Measurements from ENCODE around the gene CDK6. TPM values are rescaled to one million over a fixed set of nuclear protein-coding genes. Genes with fewer than 3 reads are reported as not detected.

CDK6 gene
- polyA plus RNA-seq, 1 donor (not counting 4 experiments of a cell fraction or from before 2014, with no cell fraction given): 53.5 TPM

DNA sequence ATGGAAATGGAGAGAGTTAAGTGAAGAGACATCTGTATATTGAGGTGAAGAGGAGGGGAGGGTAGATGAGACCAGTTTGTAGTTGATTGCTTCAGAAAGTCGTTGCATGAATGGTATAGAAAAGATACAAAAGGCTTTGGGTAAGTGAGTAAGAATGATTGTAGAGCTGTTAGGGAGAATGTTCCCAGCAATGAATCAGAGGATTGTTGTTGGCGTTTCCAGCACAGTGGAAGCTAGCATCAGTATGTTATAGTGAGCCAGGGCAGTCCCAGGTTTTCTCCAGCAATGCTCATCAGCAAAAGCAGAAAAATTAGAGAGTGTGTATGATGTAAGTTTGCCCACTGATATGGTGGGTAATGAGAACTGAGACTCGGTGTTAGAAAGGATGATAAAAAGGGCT is 15.4 kb upstream of the CDK6 start:
- DNase-seq (ENCODE audit: low read depth, low spot score): no peak
- H3K27ac ChIP-seq (ENCODE audit: control insufficient read depth, insufficient read depth, low read length): no peak overlapping the region

DNA sequence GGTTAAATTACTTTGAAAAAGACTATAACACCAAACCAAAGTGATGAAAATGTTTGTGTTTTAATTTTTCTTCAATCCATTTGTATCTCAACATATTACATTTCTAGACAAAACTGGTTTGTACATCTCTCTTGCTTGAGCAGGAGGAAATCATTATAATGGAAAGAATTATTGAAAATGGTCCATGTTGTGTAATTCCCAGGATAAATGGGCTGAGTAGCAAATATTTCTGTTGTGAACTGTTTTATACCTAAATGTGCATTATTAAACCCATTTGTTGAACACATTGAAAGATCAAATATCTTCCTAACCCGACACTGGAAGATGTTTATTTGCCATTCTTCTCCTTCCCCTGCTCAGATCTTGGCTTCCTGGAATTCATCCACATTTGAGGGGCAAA is 14.1 kb upstream of the CDK6 start:
- Histone ChIP-seq H3K9ac (ENCODE audit: control insufficient read depth, extremely low read depth, insufficient read depth, low read length) (no peak overlapping the region), H3K36me3 (ENCODE audit: control insufficient read depth in 2 of 2, extremely low read depth in 1 of 2, insufficient read depth in 2 of 2, low read length in 2 of 2) (no peaks in the 10 kb centered on the region), H3K9me1 (ENCODE audit: control insufficient read depth, extremely low read depth, insufficient read depth, low read length) (no peaks in the 10 kb centered on the region), H2AFZ (ENCODE audit: control insufficient read depth, low read length) (no peak overlapping the region), H3K9me3 (ENCODE audit: control insufficient read depth, low read depth, low read length) (no peaks in the 10 kb centered on the region), H3K4me3 (ENCODE audit: control insufficient read depth in 2 of 3, extremely low read depth in 1 of 3, insufficient read depth in 2 of 3, low read depth in 1 of 3, low read length in 3 of 3) (no peak overlapping the region), H4K20me1 (ENCODE audit: control insufficient read depth, extremely low read depth, insufficient read depth, low read length) (no peaks in the 10 kb centered on the region), H3K4me1 (ENCODE audit: control insufficient read depth, extremely low read depth, insufficient read depth, low read length) (no peaks in the 10 kb centered on the region), H3K27me3 (ENCODE audit: control insufficient read depth, extremely low read depth, insufficient read depth, low read length) (no peaks in the 10 kb centered on the region), H3K4me2 (ENCODE audit: control insufficient read depth, extremely low read depth, insufficient read depth, low read depth, low read length) (no peak overlapping the region), H3K27ac (ENCODE audit: control insufficient read depth, insufficient read depth, low read length) (no peak overlapping the region), H3K79me2 (ENCODE audit: control insufficient read depth, insufficient read depth, low read length) (no peaks in the 10 kb centered on the region)
- no peak for TF ChIP-seq EZH2 (IDR thresholded peaks at IDR 0.05; ENCODE audit: low read length)
- TF ChIP-seq, protein P1, sequence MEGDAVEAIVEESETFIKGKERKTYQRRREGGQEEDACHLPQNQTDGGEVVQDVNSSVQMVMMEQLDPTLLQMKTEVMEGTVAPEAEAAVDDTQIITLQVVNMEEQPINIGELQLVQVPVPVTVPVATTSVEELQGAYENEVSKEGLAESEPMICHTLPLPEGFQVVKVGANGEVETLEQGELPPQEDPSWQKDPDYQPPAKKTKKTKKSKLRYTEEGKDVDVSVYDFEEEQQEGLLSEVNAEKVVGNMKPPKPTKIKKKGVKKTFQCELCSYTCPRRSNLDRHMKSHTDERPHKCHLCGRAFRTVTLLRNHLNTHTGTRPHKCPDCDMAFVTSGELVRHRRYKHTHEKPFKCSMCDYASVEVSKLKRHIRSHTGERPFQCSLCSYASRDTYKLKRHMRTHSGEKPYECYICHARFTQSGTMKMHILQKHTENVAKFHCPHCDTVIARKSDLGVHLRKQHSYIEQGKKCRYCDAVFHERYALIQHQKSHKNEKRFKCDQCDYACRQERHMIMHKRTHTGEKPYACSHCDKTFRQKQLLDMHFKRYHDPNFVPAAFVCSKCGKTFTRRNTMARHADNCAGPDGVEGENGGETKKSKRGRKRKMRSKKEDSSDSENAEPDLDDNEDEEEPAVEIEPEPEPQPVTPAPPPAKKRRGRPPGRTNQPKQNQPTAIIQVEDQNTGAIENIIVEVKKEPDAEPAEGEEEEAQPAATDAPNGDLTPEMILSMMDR (optimal IDR thresholded peaks at IDR 0.05 in 1 of 3, IDR thresholded peaks at IDR 0.05 in 1 of 3, conservative IDR thresholded peaks at IDR 0.05 in 1 of 3; ENCODE audit: extremely low read depth in 1 of 3, insufficient read depth in 2 of 3, low read length in 3 of 3): no peak
- dilution Hi-C loops (cut with MboI; ENCODE audit: extremely low pct_ligation_motif_present, low sequenced_read_pairs): no loop called here
- FAIRE-seq: no peak
- DNase-seq (ENCODE audit: low read depth, low spot score): no peak

More for the DNA sequence above, 15.4 kb upstream of the CDK6 start:
- Histone ChIP-seq H4K20me1 (ENCODE audit: control insufficient read depth, extremely low read depth, insufficient read depth, low read length) (no peaks in the 10 kb centered on the region), H3K9me3 (ENCODE audit: control insufficient read depth, low read depth, low read length) (no peaks in the 10 kb centered on the region), H3K36me3 (ENCODE audit: control insufficient read depth in 2 of 2, extremely low read depth in 1 of 2, insufficient read depth in 2 of 2, low read length in 2 of 2) (no peaks in the 10 kb centered on the region), H3K4me3 (ENCODE audit: control insufficient read depth in 2 of 3, extremely low read depth in 1 of 3, insufficient read depth in 2 of 3, low read depth in 1 of 3, low read length in 3 of 3) (no peak overlapping the region), H3K4me2 (ENCODE audit: control insufficient read depth, extremely low read depth, insufficient read depth, low read depth, low read length) (no peak overlapping the region), H2AFZ (ENCODE audit: control insufficient read depth, low read length) (peak overlapping the region; percentile 28), H3K4me1 (ENCODE audit: control insufficient read depth, extremely low read depth, insufficient read depth, low read length) (no peaks in the 10 kb centered on the region), H3K9ac (ENCODE audit: control insufficient read depth, extremely low read depth, insufficient read depth, low read length) (no peak overlapping the region), H3K9me1 (ENCODE audit: control insufficient read depth, extremely low read depth, insufficient read depth, low read length) (no peaks in the 10 kb centered on the region), H3K27me3 (ENCODE audit: control insufficient read depth, extremely low read depth, insufficient read depth, low read length) (no peaks in the 10 kb centered on the region), H3K79me2 (ENCODE audit: control insufficient read depth, insufficient read depth, low read length) (no peaks in the 10 kb centered on the region)
- dilution Hi-C loops (cut with MboI; ENCODE audit: extremely low pct_ligation_motif_present, low sequenced_read_pairs): no loop called here
- FAIRE-seq: peak; percentile 43
- TF ChIP-seq EZH2 (IDR thresholded peaks at IDR 0.05; ENCODE audit: low read length): no peak

DNA sequence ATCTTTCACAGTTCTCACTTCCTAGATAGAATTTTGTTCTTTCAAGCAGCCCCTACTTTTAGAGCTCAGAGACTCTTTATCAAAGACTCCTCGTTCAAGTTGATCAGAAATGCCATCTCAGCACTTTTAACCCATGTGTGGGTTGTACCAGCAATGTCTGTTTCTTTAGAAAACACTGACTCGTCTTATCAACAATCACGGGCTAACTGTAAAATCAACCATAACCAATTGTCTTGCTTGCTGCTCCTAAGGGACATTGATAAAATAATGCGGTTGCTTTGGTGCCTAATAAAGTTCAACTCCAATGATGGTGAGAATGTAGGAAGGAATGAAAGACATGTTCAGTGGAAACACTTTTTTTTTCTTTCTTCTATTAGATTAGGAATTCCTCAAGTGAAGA is 12.9 kb upstream of the CDK6 start:
- H2AFZ ChIP-seq (ENCODE audit: control insufficient read depth, low read length): no peak overlapping the region
- no peaks in the 10 kb centered on the region for H3K4me1 ChIP-seq (ENCODE audit: control insufficient read depth, extremely low read depth, insufficient read depth, low read length)
- FAIRE-seq: no peak
- H3K4me2 ChIP-seq (ENCODE audit: control insufficient read depth, extremely low read depth, insufficient read depth, low read depth, low read length): no peak overlapping the region
- H4K20me1 ChIP-seq (ENCODE audit: control insufficient read depth, extremely low read depth, insufficient read depth, low read length): no peaks in the 10 kb centered on the region
- H3K36me3 ChIP-seq (ENCODE audit: control insufficient read depth in 2 of 2, extremely low read depth in 1 of 2, insufficient read depth in 2 of 2, low read length in 2 of 2): no peaks in the 10 kb centered on the region
- no peak overlapping the region for H3K9ac ChIP-seq (ENCODE audit: control insufficient read depth, extremely low read depth, insufficient read depth, low read length)
- no peak overlapping the region for H3K27ac ChIP-seq (ENCODE audit: control insufficient read depth, insufficient read depth, low read length)
- no peak for TF ChIP-seq EZH2 (IDR thresholded peaks at IDR 0.05; ENCODE audit: low read length)
- TF ChIP-seq, protein P1 (optimal IDR thresholded peaks at IDR 0.05 in 1 of 3, IDR thresholded peaks at IDR 0.05 in 1 of 3, conservative IDR thresholded peaks at IDR 0.05 in 1 of 3; ENCODE audit: extremely low read depth in 1 of 3, insufficient read depth in 2 of 3, low read length in 3 of 3): no peak
- dilution Hi-C loops (cut with MboI; ENCODE audit: extremely low pct_ligation_motif_present, low sequenced_read_pairs): no loop called here
- H3K79me2 ChIP-seq (ENCODE audit: control insufficient read depth, insufficient read depth, low read length): no peaks in the 10 kb centered on the region
- no peaks in the 10 kb centered on the region for H3K27me3 ChIP-seq (ENCODE audit: control insufficient read depth, extremely low read depth, insufficient read depth, low read length)
- no peaks in the 10 kb centered on the region for H3K9me1 ChIP-seq (ENCODE audit: control insufficient read depth, extremely low read depth, insufficient read depth, low read length)
- no peak for DNase-seq (ENCODE audit: low read depth, low spot score)
- no peak overlapping the region for H3K4me3 ChIP-seq (ENCODE audit: control insufficient read depth in 2 of 3, extremely low read depth in 1 of 3, insufficient read depth in 2 of 3, low read depth in 1 of 3, low read length in 3 of 3)
- no peaks in the 10 kb centered on the region for H3K9me3 ChIP-seq (ENCODE audit: control insufficient read depth, low read depth, low read length)

All from keratinocyte (primary cell).